ENCODE measurements around the gene SHISA7. TPM values are rescaled to one million over a fixed set of nuclear protein-coding genes. Genes with fewer than 3 reads are reported as not detected.

SHISA7 gene
- total RNA-seq (2012; rRNA removed) = not detected in 2 replicates
- 0.03 TPM in 1 of 2 replicates, not detected in the other for polyA plus RNA-seq (2012; rRNA removed)
- polyA plus RNA-seq (2012; cell fraction: cytosol; rRNA removed) = 0.01 and 0.02 TPM in 2 replicates
- polyA plus RNA-seq (2012; cell fraction: nucleus; rRNA removed; ENCODE audit: low replicate concordance) = 0.01 and 0.03 TPM in 2 replicates
- not detected for Bru-seq, nascent RNA
- percentile 13 among the genes with signal in this experiment for BruChase-seq, experiment 1, labeled RNA remaining after a 6-hour chase
- not detected for BruChase-seq, experiment 2, labeled RNA remaining after a 2-hour chase
- long read RNA-seq = 0 reads

- Histone ChIP-seq H2AK9ac (replicated peaks; ENCODE audit: low read depth, low read length, poor library complexity) (no peak within 1 kb of the TSS), H3K23ac (ENCODE audit: low read depth, low read length) (no peak within 1 kb of the TSS), H2BK15ac (ENCODE audit: low read depth, low read length) (no peak within 1 kb of the TSS), H3K14ac (replicated peaks; ENCODE audit: low read depth, low read length) (no peak within 1 kb of the TSS), H3K27me3 (ENCODE audit: control insufficient read depth, insufficient read depth, low read length) (peaks cover 69% of the 10 kb centered on the region), H3K9me1 (ENCODE audit: insufficient read depth, low read length) (no peaks in the 10 kb centered on the region; the same call in 1 of the 2 replicates), H3K18ac (ENCODE audit: low read depth, low read length) (no peak within 1 kb of the TSS), H3K4me1 (ENCODE audit: control insufficient read depth, insufficient read depth, low read length) (no peaks in the 10 kb centered on the region), H3K27ac (ENCODE audit: insufficient read depth, low read length) (no peak within 1 kb of the TSS), H4K8ac (ENCODE audit: low read depth in 2 of 2, low read length in 2 of 2) (no peak within 1 kb of the TSS), H2BK120ac (ENCODE audit: low read depth, low read length) (no peak within 1 kb of the TSS), H4K20me1 (ENCODE audit: insufficient read depth, low read length) (peaks cover 8% of the 10 kb centered on the region; the same call in 1 of the 2 replicates), H2BK5ac (ENCODE audit: low read depth, low read length, poor library complexity, severe bottlenecking) (no peak within 1 kb of the TSS), H3K4me2 (ENCODE audit: low read depth, low read length) (no peak within 1 kb of the TSS), H3K4me3 (ENCODE audit: insufficient read depth, low read depth, low read length) (no peak within 1 kb of the TSS), H2AFZ (replicated peaks; ENCODE audit: low read length, poor library complexity) (peak within 1 kb of the TSS; percentile 63), H3K79me1 (ENCODE audit: low read depth in 1 of 2, low read length in 2 of 2) (no peaks in the 10 kb centered on the region), H3K4ac (ENCODE audit: low read depth, low read length) (no peak within 1 kb of the TSS), H3K36me3 (ENCODE audit: control insufficient read depth, insufficient read depth, low read length) (no peaks in the 10 kb centered on the region), H3K9ac (ENCODE audit: low read depth, low read length) (no peak within 1 kb of the TSS), H2BK20ac (ENCODE audit: low read depth, low read length) (no peak within 1 kb of the TSS), H3K56ac (ENCODE audit: extremely low read depth, insufficient read depth, low read length) (no peak within 1 kb of the TSS), H2AK5ac (ENCODE audit: low read depth, low read length) (no peak within 1 kb of the TSS), H4K5ac (ENCODE audit: low read depth, low read length) (no peak within 1 kb of the TSS), H4K91ac (ENCODE audit: insufficient read depth, low read depth, low read length) (no peak within 1 kb of the TSS), H3K9me3 (ENCODE audit: control insufficient read depth, insufficient read depth, low read length) (no peaks in the 10 kb centered on the region)
- DNase-seq (no peak), ATAC-seq (ENCODE audit: low read depth) (no peak)
- ChIA-PET POLR2A (ENCODE audit: unreplicated experiment) (no interaction called here), CTCF (no interaction called here)
- WGBS, 2 experiments (ENCODE audit: extremely low coverage in 2 of 2, insufficient read length in 1 of 2) = 3% methylated on average over 26 of the region's 43 CpGs; no CpG with 5 or more reads in 1 of the 2 experiments
- dilution Hi-C loops (cut with HindIII; ENCODE audit: low sequenced_read_pairs, unreplicated experiment) = no loop called here
- in situ Hi-C loops (cut with MboI; ENCODE audit: low sequenced_read_pairs) = no loop called here
- BruUV-seq (replicated peaks) = no TSS peak
- intact Hi-C loops (cut with micrococcal nuclease) = no loop called here
- TF ChIP-seq SMC3 (IDR thresholded peaks at IDR 0.05; ENCODE audit: low read depth, low read length) (no peak), NFE2L2 (IDR thresholded peaks at IDR 0.05; ENCODE audit: low read depth, low read length) (no peak), RCOR1 (IDR thresholded peaks at IDR 0.05; ENCODE audit: insufficient replicate concordance, low read length) (no peak), ELK1 (IDR thresholded peaks at IDR 0.05; ENCODE audit: borderline replicate concordance, low read depth, low read length) (no peak), RAD21 (IDR thresholded peaks at IDR 0.05; ENCODE audit: low read length) (no peak), BHLHE40 (IDR thresholded peaks at IDR 0.05; ENCODE audit: low read depth, low read length) (no peak), USF2 (IDR thresholded peaks at IDR 0.05; ENCODE audit: low read depth, low read length) (no peak), FOS (IDR thresholded peaks at IDR 0.05; ENCODE audit: low read depth, low read length) (no peak), RFX5 (IDR thresholded peaks at IDR 0.05; ENCODE audit: low read depth, low read length) (no peak), CEBPB (IDR thresholded peaks at IDR 0.05; ENCODE audit: low read depth, low read length) (no peak), MAFK (IDR thresholded peaks at IDR 0.05; ENCODE audit: low read depth, low read length) (no peak), MAZ (IDR thresholded peaks at IDR 0.05; ENCODE audit: borderline replicate concordance, low read depth, low read length) (no peak), POLR2A (IDR thresholded peaks at IDR 0.05; ENCODE audit: low read depth, low read length) (no peak)
These were observed at the start of gene SHISA7 for GRCh38 chr19:55443045-55443823. Gene SHISA7, minus strand, starts transcription at chr19:55443300. Its CDS starts 437 bp downstream, at chr19:55442863.

Data from IMR-90 (cell line).